Measurements from ENCODE around the gene KIAA0408.

- TF ChIP-seq EZH2 (IDR thresholded peaks at IDR 0.05; ENCODE audit: borderline replicate concordance, low read length) (no peak), CTCF (conservative IDR thresholded peaks at IDR 0.05 in 1 of 2, IDR thresholded peaks at IDR 0.05 in 1 of 2; ENCODE audit: extremely low read depth in 1 of 2, insufficient read depth in 1 of 2, low read depth in 1 of 2, low read length in 2 of 2) (no peak)
Measured at GRCh38 chr6:127494240-127494767, 35.1 kb upstream of the KIAA0408 start.
